Uterus (tissue), 4 donors: ENCODE data around the gene TRIO. TPM values are rescaled to one million over a fixed set of nuclear protein-coding genes. Genes with fewer than 3 reads are reported as not detected.

Experiments used
- DNase-seq, 2 donors: peaks; one replicate each; pipeline ENCODE4 v3.0.0-alpha.2; 2019 to 2020
- H3K27ac ChIP-seq, 2 donors: fragments of 200-600 bp; sonication (generic); 1 replicate in 1 of 2; 2 replicates in 1 of 2; pipeline ENCODE4 v1.5.1; 2016 to 2018
- H3K27me3 ChIP-seq, 2 donors: fragments of 200-600 bp; sonication (generic); one replicate each; pipeline ENCODE4 v1.5.1; 2018 to 2019; ENCODE audit warnings: control low read depth in 1 of 2
- H3K36me3 ChIP-seq, 2 donors: fragments of 200-600 bp; sonication (generic); one replicate each; pipeline ENCODE4 v1.5.1; 2019; ENCODE audit warnings: control low read depth in 1 of 2
- H3K4me1 ChIP-seq, 2 donors: fragments of 200-600 bp; sonication (generic); one replicate each; pipeline ENCODE4 v1.5.1; 2018 to 2019; ENCODE audit warnings: control low read depth in 1 of 2
- H3K4me3 ChIP-seq, 2 donors: fragments of 200-600 bp; sonication (generic); 1 replicate in 1 of 2; 2 replicates in 1 of 2; pipeline ENCODE4 v1.5.1; 2018 to 2019; ENCODE audit warnings: mild to moderate bottlenecking in 1 of 2
- H3K9me3 ChIP-seq, 2 donors: fragments of 200-600 bp; sonication (generic); one replicate each; pipeline ENCODE4 v1.5.1; 2019; ENCODE audit warnings: control low read depth in 1 of 2
- CTCF ChIP-seq, 4 experiments: fragments of 200-600 bp in 2 of 4; fragments of 450-650 bp in 2 of 4; sonication (generic) in 2 of 4; IDR thresholded peaks; one replicate each; pipeline ENCODE4 v1.5.1; 2016 to 2019; ENCODE audit warnings: antibody characterized with exemption in 4 of 4, mild to moderate bottlenecking in 2 of 4, moderate library complexity in 1 of 4
- POLR2A ChIP-seq, 2 donors: fragments of 450-650 bp; IDR thresholded peaks; one replicate each; pipeline ENCODE4 v1.6.1; 2016; ENCODE audit warnings: antibody characterized with exemption in 2 of 2, mild to moderate bottlenecking in 1 of 2, moderate library complexity in 1 of 2
- intact Hi-C: fragments of 100-400 bp; cut with DNase I; formaldehyde crosslinking; loops from one replicate; pipeline ENCODE4 v1.15.1; 2023; ENCODE audit warnings: low total_unique reads
- total RNA-seq, 4 donors: library from RNA; depleted of rRNA in 3 of 4; stranded (reverse); fragments of >200 nt in 3 of 4; gene quantifications; one replicate each; pipeline versions ENCODE4 v1.1.0 to v1.2.4, GENCODE V29; 2014 to 2023
- donor health status: DM: yes; HTN: yes; CAD: no.

Gene TRIO
- total RNA-seq, 4 donors from 2014 or later = 93.5 to 234 (median 207) TPM

- H3K4me3 ChIP-seq = peak overlapping the region; percentile 20 to 42
Observed at GRCh38 chr5:14440223-14440581, 297.1 kb downstream of the TRIO start.

GRCh38 chr5:14440582-14441431 is 297.7 kb downstream of the TRIO start:
- DNase-seq = peak; percentile 71 to 74
- H3K4me3 ChIP-seq = peak overlapping the region; percentile 20 to 42
- H3K9me3 ChIP-seq = no peaks in the 10 kb centered on the region

More at GRCh38 chr5:14440223-14440581, 297.1 kb downstream of the TRIO start:
- intact Hi-C loops = no loop called here
- Histone ChIP-seq H3K27me3 (no peaks in the 10 kb centered on the region), H3K9me3 (no peaks in the 10 kb centered on the region), H3K27ac (peak overlapping the region; percentile 82 to 87), H3K36me3 (no peaks in the 10 kb centered on the region), H3K4me1 (no peaks in the 10 kb centered on the region)
- TF ChIP-seq POLR2A (IDR thresholded peaks at IDR 0.05) = no peak
- TF ChIP-seq CTCF (IDR thresholded peaks at IDR 0.05) = no peak
- no peak for DNase-seq

GRCh38 chr5:14441641-14442040 is 298.5 kb downstream of the TRIO start:
- H3K4me1 ChIP-seq = no peaks in the 10 kb centered on the region
- H3K27ac ChIP-seq = peak overlapping the region; percentile 82 to 87
- peak overlapping the region; percentile 20 to 42 for H3K4me3 ChIP-seq
- no peak for DNase-seq
- TF ChIP-seq CTCF (IDR thresholded peaks at IDR 0.05) = no peak
- no peak for TF ChIP-seq POLR2A (IDR thresholded peaks at IDR 0.05)
- intact Hi-C loops = no loop called here
- H3K9me3 ChIP-seq = no peaks in the 10 kb centered on the region
- no peaks in the 10 kb centered on the region for H3K36me3 ChIP-seq
- H3K27me3 ChIP-seq = no peaks in the 10 kb centered on the region

More at GRCh38 chr5:14440582-14441431, 297.7 kb downstream of the TRIO start:
- Histone ChIP-seq H3K36me3 (no peaks in the 10 kb centered on the region), H3K27ac (peak overlapping the region; percentile 82 to 87), H3K27me3 (no peaks in the 10 kb centered on the region), H3K4me1 (no peaks in the 10 kb centered on the region)
- TF ChIP-seq CTCF (IDR thresholded peaks at IDR 0.05) = no peak
- TF ChIP-seq POLR2A (IDR thresholded peaks at IDR 0.05) = peak in 1 of 2 donors; percentile 50
- intact Hi-C loops = no loop called here

- Histone ChIP-seq H3K4me3 (peak overlapping the region; percentile 19 to 42), H3K4me1 (no peaks in the 10 kb centered on the region), H3K27me3 (no peaks in the 10 kb centered on the region), H3K27ac (peak overlapping the region; percentile 82 to 87), H3K36me3 (no peaks in the 10 kb centered on the region), H3K9me3 (no peaks in the 10 kb centered on the region)
- DNase-seq = no peak
- TF ChIP-seq CTCF (IDR thresholded peaks at IDR 0.05) = no peak
- TF ChIP-seq POLR2A (IDR thresholded peaks at IDR 0.05) = no peak
- intact Hi-C loops = no loop called here
Observed at GRCh38 chr5:14442536-14442935, 299.4 kb downstream of the TRIO start.

- Histone ChIP-seq H3K4me1 (peaks cover 2 to 8% of the 10 kb centered on the region in 2 donors), H3K36me3 (no peaks in the 10 kb centered on the region), H3K9me3 (no peaks in the 10 kb centered on the region), H3K27me3 (no peaks in the 10 kb centered on the region), H3K27ac (no peak overlapping the region), H3K4me3 (no peak overlapping the region)
- intact Hi-C loops = no loop called here
- TF ChIP-seq POLR2A (IDR thresholded peaks at IDR 0.05) = no peak
- no peak for TF ChIP-seq CTCF (IDR thresholded peaks at IDR 0.05)
- no peak for DNase-seq
Observed at GRCh38 chr5:14443671-14444093, 300.5 kb downstream of the TRIO start.
